Liver (tissue), 9 donors: ENCODE results near the gene TCEA2. TPM values are rescaled to one million over a fixed set of nuclear protein-coding genes. Genes with fewer than 3 reads are reported as not detected.

Source experiments
- DNase-seq: peaks from one replicate; pipeline ENCODE4 v3.0.0-alpha.2; 2017; ENCODE audit warnings: low spot score
- H3K27ac ChIP-seq, 2 donors: one replicate each; pipeline ENCODE4 v1.7.0; 2013; ENCODE audit warnings: inconsistent platforms in 2 of 2, low read length in 2 of 2, control low read depth in 1 of 2, low read depth in 1 of 2, mild to moderate bottlenecking in 1 of 2
- H3K27me3 ChIP-seq, 4 donors: one replicate each; pipeline versions ENCODE4 v1.6.1 to v1.7.0; 2013; ENCODE audit warnings: low read length in 3 of 4, inconsistent platforms in 1 of 4, mild to moderate bottlenecking in 1 of 4, moderate library complexity in 1 of 4; ENCODE audit not compliant: control insufficient read depth in 4 of 4, insufficient read depth in 4 of 4
- H3K36me3 ChIP-seq, 4 donors: one replicate each; pipeline versions ENCODE4 v1.6.1 to v1.7.0; 2013; ENCODE audit warnings: low read length in 3 of 4, mild to moderate bottlenecking in 3 of 4, low read depth in 1 of 4, moderate library complexity in 1 of 4; ENCODE audit not compliant: control insufficient read depth in 4 of 4, insufficient read depth in 3 of 4
- H3K4me1 ChIP-seq, 4 donors: one replicate each; pipeline versions ENCODE4 v1.6.1 to v1.7.0; 2013; ENCODE audit warnings: low read length in 3 of 4, mild to moderate bottlenecking in 3 of 4, moderate library complexity in 1 of 4; ENCODE audit not compliant: control insufficient read depth in 4 of 4, insufficient read depth in 4 of 4
- H3K4me3 ChIP-seq, 3 donors: one replicate each; pipeline versions ENCODE4 v1.6.1 to v1.7.0; 2013; ENCODE audit warnings: low read length in 3 of 3, control low read depth in 1 of 3, low read depth in 1 of 3, mild to moderate bottlenecking in 1 of 3
- H3K9ac ChIP-seq, 2 donors: one replicate each; pipeline ENCODE4 v1.7.0; 2013; ENCODE audit warnings: low read length in 2 of 2, mild to moderate bottlenecking in 2 of 2, moderate library complexity in 2 of 2, control low read depth in 1 of 2, low read depth in 1 of 2
- H3K9me3 ChIP-seq, 4 donors: one replicate each; pipeline versions ENCODE4 v1.6.1 to v1.7.0; 2013; ENCODE audit warnings: low read length in 3 of 4; ENCODE audit not compliant: control insufficient read depth in 4 of 4
- ATF3 ChIP-seq: IDR thresholded peaks from 2 replicates; pipeline ENCODE4 v1.6.1; 2016; ENCODE audit warnings: antibody characterized with exemption
- CTCF ChIP-seq: fragments of 150-350 bp; IDR thresholded peaks from 2 replicates; pipeline ENCODE4 v1.5.1; 2017; ENCODE audit warnings: improper control_type of control experiment, low read depth, low read length; ENCODE audit not compliant: missing input control
- EGR1 ChIP-seq, 2 donors: IDR thresholded peaks; 2 replicates each; pipeline ENCODE4 v1.6.1; 2016 to 2018; ENCODE audit warnings: antibody characterized with exemption in 2 of 2, low read depth in 2 of 2
- FOXA1 ChIP-seq: IDR thresholded peaks from 2 replicates; pipeline ENCODE4 v1.6.1; 2016; ENCODE audit warnings: antibody characterized with exemption
- FOXA2 ChIP-seq: IDR thresholded peaks from 2 replicates; pipeline ENCODE4 v1.6.1; 2016; ENCODE audit warnings: antibody characterized with exemption
- GABPA ChIP-seq, 2 donors: IDR thresholded peaks in 1 of 2; conservative IDR thresholded peaks in 1 of 2; 2 replicates each; pipeline ENCODE4 v1.6.1; 2016; ENCODE audit warnings: antibody characterized with exemption in 2 of 2, mild to moderate bottlenecking in 1 of 2, moderate library complexity in 1 of 2
- HNF4A ChIP-seq, 2 donors: conservative IDR thresholded peaks; 2 replicates each; pipeline ENCODE4 v1.6.1; 2016; ENCODE audit warnings: antibody characterized with exemption in 2 of 2, mild to moderate bottlenecking in 2 of 2
- HNF4G ChIP-seq: IDR thresholded peaks from 2 replicates; pipeline ENCODE4 v1.6.1; 2016; ENCODE audit warnings: antibody characterized with exemption
- JUND ChIP-seq, 2 donors: IDR thresholded peaks; 2 replicates each; pipeline ENCODE4 v1.6.1; 2016; ENCODE audit warnings: antibody characterized with exemption in 2 of 2
- MAX ChIP-seq: IDR thresholded peaks from 2 replicates; pipeline ENCODE4 v1.6.1; 2016; ENCODE audit warnings: antibody characterized with exemption
- NR2F2 ChIP-seq: IDR thresholded peaks from 2 replicates; pipeline ENCODE4 v1.6.1; 2016; ENCODE audit warnings: antibody characterized with exemption
- RAD21 ChIP-seq, 2 donors: IDR thresholded peaks; 2 replicates each; pipeline ENCODE4 v1.6.1; 2016; ENCODE audit warnings: antibody characterized with exemption in 2 of 2, mild to moderate bottlenecking in 2 of 2
- REST ChIP-seq: IDR thresholded peaks from 2 replicates; pipeline ENCODE4 v1.6.1; 2016; ENCODE audit warnings: antibody characterized with exemption, mild to moderate bottlenecking
- RXRA ChIP-seq, 2 donors: IDR thresholded peaks; 2 replicates each; pipeline ENCODE4 v1.6.1; 2017 to 2018; ENCODE audit warnings: antibody characterized with exemption in 2 of 2, mild to moderate bottlenecking in 1 of 2
- SP1 ChIP-seq: IDR thresholded peaks from 2 replicates; pipeline ENCODE4 v1.6.1; 2018; ENCODE audit warnings: antibody characterized with exemption, mild to moderate bottlenecking
- TAF1 ChIP-seq: conservative IDR thresholded peaks from 2 replicates; pipeline ENCODE4 v1.6.1; 2016; ENCODE audit warnings: antibody characterized with exemption, mild to moderate bottlenecking
- YY1 ChIP-seq: IDR thresholded peaks from 2 replicates; pipeline ENCODE4 v1.6.1; 2016; ENCODE audit warnings: antibody characterized with exemption, mild to moderate bottlenecking
- ZBTB33 ChIP-seq: IDR thresholded peaks from 2 replicates; pipeline ENCODE4 v1.6.1; 2016; ENCODE audit warnings: antibody characterized with exemption
- WGBS: extraction: QIAGEN DNeasy Blood & Tissue Kit; methylation state at CpG from one replicate; pipeline ENCODE4 v1.1.7; 2013; 5-methylcytosine and 5-hydroxymethylcytosine counted together
- polyA plus RNA-seq, 2 donors: library from polyadenylated mRNA; stranded (reverse) in 1 of 2; unstranded in 1 of 2; fragments of 200-250 nt in 1 of 2; fragments of >200 nt in 1 of 2; fragmentation: Nextera tagmentation in 1 of 2; extraction: Ambion mirVana in 1 of 2; gene quantifications; one replicate each; pipeline versions ENCODE4 v1.2.1 to v1.2.3, GENCODE V29; 2013 to 2015
- total RNA-seq, 2 donors: library from RNA; depleted of rRNA; stranded (reverse); fragments of >200 nt; gene quantifications; one replicate each; pipeline ENCODE4 v1.2.3, GENCODE V29; 2014
- donor health status: healthy.
- donor health status: healthy.
- donor health status: healthy.
- donor health status: healthy.
- donor health status: healthy.

Gene TCEA2
- total and polyA plus RNA-seq, 4 donors = 4.6 to 22.6 (median 11.8) TPM

- Histone ChIP-seq H3K9me3 (no peaks in the 10 kb centered on the region), H3K36me3 (no peaks in the 10 kb centered on the region), H3K4me1 (no peaks in the 10 kb centered on the region), H3K4me3 (no peak overlapping the region), H3K9ac (no peak overlapping the region), H3K27me3 (no peaks in the 10 kb centered on the region), H3K27ac (no peak overlapping the region)
- TF ChIP-seq JUND (IDR thresholded peaks at IDR 0.05) (no peak), FOXA1 (no peak), ATF3 (no peak), RAD21 (IDR thresholded peaks at IDR 0.05) (no peak), YY1 (no peak), CTCF (no peak), REST (no peak), EGR1 (IDR thresholded peaks at IDR 0.05; ENCODE audit: low read depth in 2 of 2) (no peak), FOXA2 (no peak), HNF4A (conservative IDR thresholded peaks at IDR 0.05) (no peak), ZBTB33 (no peak), NR2F2 (no peak), TAF1 (no peak), RXRA (IDR thresholded peaks at IDR 0.05) (no peak), SP1 (no peak), MAX (no peak), HNF4G (no peak), GABPA (IDR thresholded peaks at IDR 0.05 in 1 of 2, conservative IDR thresholded peaks at IDR 0.05 in 1 of 2) (no peak)
- WGBS = 67% methylated on average over 6 of the region's 6 CpGs
- no peak for DNase-seq
Observed at GRCh38 chr20:64113444-64113775, 50.4 kb downstream of the TCEA2 start.
